ENCODE data around the gene DNTT. TPM values are rescaled to one million over a fixed set of nuclear protein-coding genes. Genes with fewer than 3 reads are reported as not detected.

The DNTT gene
- polyA plus RNA-seq, 1 donor from 2014 or later: not detected

DNA sequence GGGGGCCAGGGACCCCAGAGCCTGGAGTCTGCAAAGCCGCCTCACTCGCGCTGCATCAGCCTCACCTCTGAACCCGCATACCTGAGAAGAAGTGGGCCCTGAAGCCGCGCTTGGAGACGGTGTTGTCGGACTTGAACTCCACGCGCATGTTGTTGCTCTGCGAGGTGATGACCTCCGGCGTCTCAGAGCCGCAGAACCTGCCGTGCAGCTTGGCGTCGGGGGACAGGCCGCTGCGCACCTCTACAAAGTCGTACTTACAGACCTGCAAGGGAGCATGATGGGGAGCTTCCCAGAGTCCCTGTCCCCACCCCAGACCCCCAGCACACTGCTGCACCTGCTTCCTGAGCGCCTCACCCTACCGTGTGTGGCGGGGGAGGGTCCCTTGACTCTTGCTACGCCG is 80.3 kb downstream of the DNTT start:
- H2AFZ ChIP-seq (ENCODE audit: low read depth, low read length): no peak overlapping the region
- no peaks in the 10 kb centered on the region for H3K27me3 ChIP-seq (ENCODE audit: insufficient read depth, low read depth, low read length)
- H3K9ac ChIP-seq (ENCODE audit: low read length): no peak overlapping the region
- no peaks in the 10 kb centered on the region for H3K36me3 ChIP-seq (ENCODE audit: insufficient read depth, low read length)
- H3K9me2 ChIP-seq (ENCODE audit: insufficient read depth, low read length): no peaks in the 10 kb centered on the region
- no peak overlapping the region for H3K4me3 ChIP-seq (ENCODE audit: low read length)
- H3F3A ChIP-seq (ENCODE audit: insufficient read depth, low read length, poor library complexity, severe bottlenecking): no peaks in the 10 kb centered on the region
- H3K79me2 ChIP-seq (replicated peaks; ENCODE audit: insufficient read depth, low read length): no peaks in the 10 kb centered on the region
- TF ChIP-seq RAD21 (conservative IDR thresholded peaks at IDR 0.05) (no peak), POLR2AphosphoS5 (IDR thresholded peaks at IDR 0.05) (no peak), EP300 (conservative IDR thresholded peaks at IDR 0.05; ENCODE audit: poor library complexity, severe bottlenecking) (no peak), MXI1 (conservative IDR thresholded peaks at IDR 0.05; ENCODE audit: poor library complexity, severe bottlenecking) (no peak), SMC3 (conservative IDR thresholded peaks at IDR 0.05; ENCODE audit: poor library complexity) (no peak)
- H3K9me3 ChIP-seq (ENCODE audit: low read length): no peaks in the 10 kb centered on the region
- H4K20me1 ChIP-seq (ENCODE audit: insufficient read depth): no peaks in the 10 kb centered on the region
- no peak overlapping the region for H3K4me2 ChIP-seq (ENCODE audit: low read length)
- H3K27ac ChIP-seq (ENCODE audit: low read length): no peak overlapping the region

- no peak overlapping the region for H3K9ac ChIP-seq (ENCODE audit: low read length)
- no peaks in the 10 kb centered on the region for H3K9me2 ChIP-seq (ENCODE audit: insufficient read depth, low read length)
- H3K4me3 ChIP-seq (ENCODE audit: low read length): no peak overlapping the region
- no peaks in the 10 kb centered on the region for H3K36me3 ChIP-seq (ENCODE audit: insufficient read depth, low read length)
- H3K27ac ChIP-seq (ENCODE audit: low read length): no peak overlapping the region
- no peaks in the 10 kb centered on the region for H3K27me3 ChIP-seq (ENCODE audit: insufficient read depth, low read depth, low read length)
- H3K9me3 ChIP-seq (ENCODE audit: low read length): no peaks in the 10 kb centered on the region
- no peaks in the 10 kb centered on the region for H3K79me2 ChIP-seq (replicated peaks; ENCODE audit: insufficient read depth, low read length)
- H4K20me1 ChIP-seq (ENCODE audit: insufficient read depth): no peaks in the 10 kb centered on the region
- H3K4me2 ChIP-seq (ENCODE audit: low read length): no peak overlapping the region
- no peak overlapping the region for H2AFZ ChIP-seq (ENCODE audit: low read depth, low read length)
- H3F3A ChIP-seq (ENCODE audit: insufficient read depth, low read length, poor library complexity, severe bottlenecking): no peaks in the 10 kb centered on the region
- no peak for TF ChIP-seq RAD21 (conservative IDR thresholded peaks at IDR 0.05)
- TF ChIP-seq, protein P1, sequence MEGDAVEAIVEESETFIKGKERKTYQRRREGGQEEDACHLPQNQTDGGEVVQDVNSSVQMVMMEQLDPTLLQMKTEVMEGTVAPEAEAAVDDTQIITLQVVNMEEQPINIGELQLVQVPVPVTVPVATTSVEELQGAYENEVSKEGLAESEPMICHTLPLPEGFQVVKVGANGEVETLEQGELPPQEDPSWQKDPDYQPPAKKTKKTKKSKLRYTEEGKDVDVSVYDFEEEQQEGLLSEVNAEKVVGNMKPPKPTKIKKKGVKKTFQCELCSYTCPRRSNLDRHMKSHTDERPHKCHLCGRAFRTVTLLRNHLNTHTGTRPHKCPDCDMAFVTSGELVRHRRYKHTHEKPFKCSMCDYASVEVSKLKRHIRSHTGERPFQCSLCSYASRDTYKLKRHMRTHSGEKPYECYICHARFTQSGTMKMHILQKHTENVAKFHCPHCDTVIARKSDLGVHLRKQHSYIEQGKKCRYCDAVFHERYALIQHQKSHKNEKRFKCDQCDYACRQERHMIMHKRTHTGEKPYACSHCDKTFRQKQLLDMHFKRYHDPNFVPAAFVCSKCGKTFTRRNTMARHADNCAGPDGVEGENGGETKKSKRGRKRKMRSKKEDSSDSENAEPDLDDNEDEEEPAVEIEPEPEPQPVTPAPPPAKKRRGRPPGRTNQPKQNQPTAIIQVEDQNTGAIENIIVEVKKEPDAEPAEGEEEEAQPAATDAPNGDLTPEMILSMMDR (IDR thresholded peaks at IDR 0.05; ENCODE audit: poor library complexity, severe bottlenecking): no peak
- TF ChIP-seq SMC3 (conservative IDR thresholded peaks at IDR 0.05; ENCODE audit: poor library complexity): no peak
Measured at GRCh38 chr10:96387161-96387560, 82.9 kb downstream of the DNTT start.

DNA sequence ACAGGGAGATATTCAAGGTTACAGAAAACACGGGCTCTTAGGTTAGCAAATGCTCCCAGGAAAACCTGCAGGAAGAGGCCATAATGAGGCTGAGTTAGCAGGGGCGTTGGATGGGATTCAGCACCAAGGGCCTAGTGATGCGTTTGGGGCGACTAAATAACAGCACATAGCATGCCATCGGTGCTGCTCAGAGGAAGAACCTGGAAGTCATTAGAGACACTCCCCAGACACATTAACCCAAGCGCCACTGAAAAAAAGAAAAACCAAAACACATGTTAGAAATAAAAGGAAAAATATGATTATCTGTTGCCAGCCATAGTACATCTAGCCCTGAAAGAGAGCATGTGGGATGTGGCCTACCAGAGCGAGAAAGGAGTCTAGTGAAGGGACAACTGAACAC is 83.4 kb downstream of the DNTT start:
- Histone ChIP-seq H3K9me3 (ENCODE audit: low read length) (no peaks in the 10 kb centered on the region), H3K4me3 (ENCODE audit: low read length) (no peak overlapping the region), H3K27ac (ENCODE audit: low read length) (no peak overlapping the region), H3K9me2 (ENCODE audit: insufficient read depth, low read length) (no peaks in the 10 kb centered on the region), H3K27me3 (ENCODE audit: insufficient read depth, low read depth, low read length) (no peaks in the 10 kb centered on the region), H4K20me1 (ENCODE audit: insufficient read depth) (no peaks in the 10 kb centered on the region), H3K79me2 (replicated peaks; ENCODE audit: insufficient read depth, low read length) (no peaks in the 10 kb centered on the region), H3K9ac (ENCODE audit: low read length) (no peak overlapping the region), H3F3A (ENCODE audit: insufficient read depth, low read length, poor library complexity, severe bottlenecking) (no peaks in the 10 kb centered on the region), H2AFZ (ENCODE audit: low read depth, low read length) (no peak overlapping the region), H3K36me3 (ENCODE audit: insufficient read depth, low read length) (no peaks in the 10 kb centered on the region), H3K4me2 (ENCODE audit: low read length) (no peak overlapping the region)
- TF ChIP-seq, protein P2, sequence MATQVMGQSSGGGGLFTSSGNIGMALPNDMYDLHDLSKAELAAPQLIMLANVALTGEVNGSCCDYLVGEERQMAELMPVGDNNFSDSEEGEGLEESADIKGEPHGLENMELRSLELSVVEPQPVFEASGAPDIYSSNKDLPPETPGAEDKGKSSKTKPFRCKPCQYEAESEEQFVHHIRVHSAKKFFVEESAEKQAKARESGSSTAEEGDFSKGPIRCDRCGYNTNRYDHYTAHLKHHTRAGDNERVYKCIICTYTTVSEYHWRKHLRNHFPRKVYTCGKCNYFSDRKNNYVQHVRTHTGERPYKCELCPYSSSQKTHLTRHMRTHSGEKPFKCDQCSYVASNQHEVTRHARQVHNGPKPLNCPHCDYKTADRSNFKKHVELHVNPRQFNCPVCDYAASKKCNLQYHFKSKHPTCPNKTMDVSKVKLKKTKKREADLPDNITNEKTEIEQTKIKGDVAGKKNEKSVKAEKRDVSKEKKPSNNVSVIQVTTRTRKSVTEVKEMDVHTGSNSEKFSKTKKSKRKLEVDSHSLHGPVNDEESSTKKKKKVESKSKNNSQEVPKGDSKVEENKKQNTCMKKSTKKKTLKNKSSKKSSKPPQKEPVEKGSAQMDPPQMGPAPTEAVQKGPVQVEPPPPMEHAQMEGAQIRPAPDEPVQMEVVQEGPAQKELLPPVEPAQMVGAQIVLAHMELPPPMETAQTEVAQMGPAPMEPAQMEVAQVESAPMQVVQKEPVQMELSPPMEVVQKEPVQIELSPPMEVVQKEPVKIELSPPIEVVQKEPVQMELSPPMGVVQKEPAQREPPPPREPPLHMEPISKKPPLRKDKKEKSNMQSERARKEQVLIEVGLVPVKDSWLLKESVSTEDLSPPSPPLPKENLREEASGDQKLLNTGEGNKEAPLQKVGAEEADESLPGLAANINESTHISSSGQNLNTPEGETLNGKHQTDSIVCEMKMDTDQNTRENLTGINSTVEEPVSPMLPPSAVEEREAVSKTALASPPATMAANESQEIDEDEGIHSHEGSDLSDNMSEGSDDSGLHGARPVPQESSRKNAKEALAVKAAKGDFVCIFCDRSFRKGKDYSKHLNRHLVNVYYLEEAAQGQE (IDR thresholded peaks at IDR 0.05; ENCODE audit: borderline replicate concordance): no peak
- TF ChIP-seq SMC3 (conservative IDR thresholded peaks at IDR 0.05; ENCODE audit: poor library complexity) (no peak), EZH2 (IDR thresholded peaks at IDR 0.05; ENCODE audit: borderline replicate concordance, insufficient read depth, low read length, poor library complexity, severe bottlenecking) (no peak), RAD21 (conservative IDR thresholded peaks at IDR 0.05) (no peak), TAF1 (IDR thresholded peaks at IDR 0.05; ENCODE audit: low read depth) (no peak), POLR2AphosphoS5 (IDR thresholded peaks at IDR 0.05) (no peak), EP300 (conservative IDR thresholded peaks at IDR 0.05; ENCODE audit: poor library complexity, severe bottlenecking) (no peak), MXI1 (conservative IDR thresholded peaks at IDR 0.05; ENCODE audit: poor library complexity, severe bottlenecking) (no peak)
- TF ChIP-seq, protein P1 (IDR thresholded peaks at IDR 0.05; ENCODE audit: poor library complexity, severe bottlenecking): no peak
